BLaER1 treated with 17β-estradiol and CSF1 and Interleukin-3, amounts not matched to agents 10 nM and 100 nM (cell line): ENCODE results near the gene WFIKKN1.

Experiments
- H3K27ac ChIP-seq, 11 experiments: shearing (Covaris generic); formaldehyde crosslinking; 2 replicates each; pipeline ENCODE4 v1.8.1; 2022
- H3K27me3 ChIP-seq, 11 experiments: shearing (Covaris generic); formaldehyde crosslinking; 2 replicates each; pipeline ENCODE4 v1.8.1; 2022
- H3K36me3 ChIP-seq, 11 experiments: shearing (Covaris generic); formaldehyde crosslinking; 2 replicates each; pipeline ENCODE4 v1.8.1; 2022
- H3K4me1 ChIP-seq, 10 experiments: shearing (Covaris generic); formaldehyde crosslinking; 2 replicates each; pipeline ENCODE4 v1.8.1; 2022
- H3K4me2 ChIP-seq, 11 experiments: shearing (Covaris generic); formaldehyde crosslinking; 2 replicates each; pipeline ENCODE4 v1.8.1; 2022
- H3K4me3 ChIP-seq, 10 experiments: shearing (Covaris generic); formaldehyde crosslinking; 2 replicates each; pipeline ENCODE4 v1.8.1; 2022
- H3K9ac ChIP-seq, 11 experiments: shearing (Covaris generic); formaldehyde crosslinking; 2 replicates each; pipeline ENCODE4 v1.8.1; 2022
- H3K9me3 ChIP-seq, 11 experiments: shearing (Covaris generic); formaldehyde crosslinking; replicated peaks in 1 of 11; 2 replicates each; pipeline ENCODE4 v1.8.1; 2022
- H4K20me1 ChIP-seq, 11 experiments: shearing (Covaris generic); formaldehyde crosslinking; 2 replicates each; pipeline ENCODE4 v1.8.1; 2022
- Cebpa-rat ChIP-seq, 11 experiments: shearing (Covaris generic); IDR thresholded peaks; 2 replicates each; pipeline ENCODE4 v1.8.1; 2022

Gene WFIKKN1

DNA sequence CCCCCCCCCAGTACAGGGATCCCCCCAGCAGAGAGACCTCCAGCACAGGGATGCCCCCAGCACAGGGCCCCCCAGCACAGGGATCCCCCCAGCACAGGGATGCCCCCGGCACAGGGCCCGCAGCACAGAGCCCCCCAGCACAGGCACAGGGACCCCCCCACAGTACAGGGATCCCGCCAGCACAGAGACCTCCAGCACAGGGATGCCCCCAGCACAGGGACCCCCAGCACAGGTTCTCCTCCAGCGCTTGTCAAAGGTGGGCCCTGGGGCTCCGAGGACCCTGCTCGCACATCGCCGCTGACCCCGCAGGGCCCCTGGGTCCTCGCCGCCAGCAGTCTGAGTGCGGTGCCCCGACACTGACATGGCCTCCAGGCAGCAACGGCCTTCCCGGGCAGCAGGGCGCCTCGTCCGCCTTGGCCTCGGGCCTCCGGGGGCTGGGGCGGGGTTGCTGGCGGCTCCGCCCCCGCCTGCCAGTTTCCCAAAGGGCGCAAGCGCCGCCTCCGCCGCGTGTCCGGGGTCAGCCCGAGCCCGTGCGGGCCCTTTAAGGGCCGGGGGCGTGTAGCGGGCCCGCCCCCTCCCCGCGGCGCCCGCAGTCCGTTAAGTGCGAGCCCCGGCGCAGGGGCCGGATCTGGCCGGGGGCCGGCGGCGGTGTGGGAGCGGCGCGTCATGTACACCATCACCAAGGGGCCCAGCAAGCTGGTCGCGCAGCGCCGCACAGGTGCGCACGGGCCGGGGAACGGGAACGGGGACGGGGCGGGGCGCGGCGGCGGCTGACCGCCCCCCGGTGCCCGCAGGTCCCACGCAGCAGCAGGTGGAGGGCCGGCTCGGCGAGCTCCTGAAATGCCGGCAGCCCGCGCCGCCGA lies 10.8 kb downstream of the WFIKKN1 start, which contains the start of gene MCRIP2:
Gene MCRIP2 (plus strand): TSS at position 503 of the 863 bp plus-strand sequence. CDS start 164 bp downstream, at position 667.
- H3K36me3 ChIP-seq = peaks cover 0 to 27% (median 12%) of the 10 kb centered on the region in 11 experiments; a peak in 13 of 22 replicates
- peak within 1 kb of the TSS; percentile 76 to 92 (median 87) for H3K9ac ChIP-seq
- H3K27ac ChIP-seq = peak within 1 kb of the TSS; percentile 78 to 91 (median 85)
- no peaks in the 10 kb centered on the region for H3K9me3 ChIP-seq
- no peaks in the 10 kb centered on the region for H3K27me3 ChIP-seq
- no peak for TF ChIP-seq Cebpa-rat (IDR thresholded peaks at IDR 0.05)
- H4K20me1 ChIP-seq = peaks cover 23 to 43% (median 39%) of the 10 kb centered on the region in 11 experiments; a peak in 19 of 22 replicates
- peak within 1 kb of the TSS; percentile 86 to 100 (median 99) for H3K4me2 ChIP-seq
- H3K4me1 ChIP-seq = peaks cover 70 to 86% (median 78%) of the 10 kb centered on the region in 10 experiments
- H3K4me3 ChIP-seq = peak within 1 kb of the TSS; percentile 76 to 95 (median 86)

DNA sequence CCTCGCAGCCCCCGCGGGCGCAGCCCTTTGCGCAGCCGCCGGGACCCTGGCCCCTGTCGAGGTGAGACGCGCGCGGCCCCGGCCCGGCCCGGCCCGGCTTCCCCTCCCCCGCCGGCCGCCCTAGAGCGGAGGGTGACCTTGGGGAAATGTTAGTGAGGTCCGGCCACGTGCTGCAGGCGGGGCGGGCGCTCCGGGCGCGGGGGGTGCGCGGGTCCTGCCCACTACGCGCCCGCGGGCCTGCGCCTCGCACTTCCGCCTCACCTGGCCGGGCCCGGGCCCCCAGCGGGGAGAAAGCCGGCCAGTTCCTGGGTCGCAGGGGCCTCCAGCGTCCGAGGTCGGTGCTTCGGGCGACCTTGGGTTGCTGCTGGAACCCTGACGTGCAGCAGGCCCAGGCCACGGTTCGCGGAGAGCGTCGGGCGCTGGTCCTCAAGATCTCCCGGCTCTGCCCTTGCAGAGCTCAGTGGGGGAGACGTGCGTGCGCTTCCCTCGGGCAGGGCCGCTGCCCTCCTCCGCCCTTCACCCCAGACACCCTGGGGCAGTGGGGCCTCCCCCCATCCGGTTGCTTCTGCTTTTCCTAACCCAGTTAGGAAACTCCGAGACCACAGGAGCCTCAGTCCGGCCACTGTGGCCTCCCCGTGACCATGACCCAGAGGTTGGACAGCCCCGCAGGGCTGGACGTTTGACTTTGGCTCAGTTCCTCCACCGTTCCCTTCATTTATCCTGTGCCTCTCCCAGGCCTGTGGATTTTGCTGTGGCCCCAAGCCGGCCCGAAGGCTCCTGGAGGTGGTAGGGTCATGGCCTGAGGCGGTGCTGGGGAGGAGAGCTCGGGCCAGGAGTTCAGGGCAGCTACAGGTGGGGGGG lies 11.6 kb downstream of the WFIKKN1 start:
- Histone ChIP-seq H3K4me2 (peak overlapping the region; percentile 86 to 100 (median 99)), H3K27ac (peak overlapping the region; percentile 78 to 91 (median 85)), H3K27me3 (no peaks in the 10 kb centered on the region), H3K4me1 (peaks cover 76 to 92% (median 84%) of the 10 kb centered on the region in 10 experiments), H3K36me3 (peaks cover 0 to 35% (median 20%) of the 10 kb centered on the region in 11 experiments; a peak in 15 of 22 replicates), H3K9ac (peak overlapping the region; percentile 76 to 92 (median 87)), H3K4me3 (peak overlapping the region; percentile 76 to 95 (median 86)), H3K9me3 (no peaks in the 10 kb centered on the region), H4K20me1 (peaks cover 26 to 51% (median 48%) of the 10 kb centered on the region in 11 experiments; a peak in 19 of 22 replicates)
- TF ChIP-seq Cebpa-rat (IDR thresholded peaks at IDR 0.05) = no peak

DNA sequence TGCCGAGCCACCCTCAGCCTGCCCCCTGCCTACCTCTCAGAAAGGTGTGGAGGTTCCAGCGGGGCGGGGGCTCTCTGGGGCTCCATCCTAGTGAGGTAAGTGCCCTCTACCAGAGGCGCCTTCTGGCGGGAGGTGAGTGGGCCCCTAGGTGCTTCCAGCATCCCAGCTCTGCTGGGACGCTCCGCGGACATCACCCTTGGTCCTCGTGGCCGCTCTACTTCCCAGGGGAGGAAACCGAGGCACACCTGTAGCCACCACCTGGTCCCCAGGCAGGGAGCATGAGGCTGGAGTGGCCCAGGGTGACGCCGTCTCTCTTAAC lies 12.2 kb downstream of the WFIKKN1 start:
- Histone ChIP-seq H3K27ac (peak overlapping the region; percentile 78 to 91 (median 85); a peak in 21 of 22 replicates), H3K4me2 (peak overlapping the region; percentile 86 to 100 (median 99)), H3K9me3 (no peaks in the 10 kb centered on the region), H3K4me1 (peaks cover 76 to 92% (median 84%) of the 10 kb centered on the region in 10 experiments), H3K36me3 (peaks cover 0 to 37% (median 22%) of the 10 kb centered on the region in 11 experiments; a peak in 15 of 22 replicates), H4K20me1 (peaks cover 26 to 57% (median 52%) of the 10 kb centered on the region in 11 experiments; a peak in 19 of 22 replicates), H3K9ac (peak overlapping the region; percentile 76 to 92 (median 87)), H3K27me3 (no peaks in the 10 kb centered on the region), H3K4me3 (peak overlapping the region; percentile 76 to 95 (median 86))
- TF ChIP-seq Cebpa-rat (IDR thresholded peaks at IDR 0.05) = no peak

- Histone ChIP-seq H3K4me3 (no peak overlapping the region), H4K20me1 (peaks cover 26 to 60% (median 52%) of the 10 kb centered on the region in 11 experiments; a peak in 19 of 22 replicates), H3K9me3 (no peaks in the 10 kb centered on the region), H3K9ac (peak overlapping the region in 1 of 11 experiments; percentile 39; a peak in 1 of 22 replicates), H3K36me3 (peaks cover 0 to 37% (median 22%) of the 10 kb centered on the region in 11 experiments; a peak in 15 of 22 replicates), H3K27me3 (no peaks in the 10 kb centered on the region), H3K27ac (no peak overlapping the region), H3K4me1 (peaks cover 71 to 86% (median 77%) of the 10 kb centered on the region in 10 experiments), H3K4me2 (peak overlapping the region in 7 of 11 experiments; percentile 20 to 99 (median 98); a peak in 9 of 22 replicates)
- TF ChIP-seq Cebpa-rat (IDR thresholded peaks at IDR 0.05) = no peak
Measured at GRCh38 chr16:644556-644955, 13.8 kb downstream of the WFIKKN1 start.

- H3K4me2 ChIP-seq = peak overlapping the region; percentile 86 to 99 (median 95)
- no peaks in the 10 kb centered on the region for H3K27me3 ChIP-seq
- H3K4me1 ChIP-seq = peaks cover 67 to 84% (median 77%) of the 10 kb centered on the region in 10 experiments
- H3K27ac ChIP-seq = peak overlapping the region in 2 of 11 experiments; percentile 17 to 28; a peak in 3 of 22 replicates
- H3K9ac ChIP-seq = peak overlapping the region in 10 of 11 experiments; percentile 15 to 91 (median 53); a peak in 18 of 22 replicates
- H3K4me3 ChIP-seq = no peak overlapping the region
- no peaks in the 10 kb centered on the region for H3K9me3 ChIP-seq
- H4K20me1 ChIP-seq = peaks cover 26 to 61% (median 52%) of the 10 kb centered on the region in 11 experiments; a peak in 19 of 22 replicates
- no peak for TF ChIP-seq Cebpa-rat (IDR thresholded peaks at IDR 0.05)
- peaks cover 0 to 41% (median 22%) of the 10 kb centered on the region in 11 experiments; a peak in 15 of 22 replicates for H3K36me3 ChIP-seq
Measured at GRCh38 chr16:645852-646678, 15.3 kb downstream of the WFIKKN1 start.

GRCh38 chr16:646679-647172 lies 15.9 kb downstream of the WFIKKN1 start:
- peaks cover 0 to 48% (median 27%) of the 10 kb centered on the region in 11 experiments; a peak in 17 of 22 replicates for H3K36me3 ChIP-seq
- H4K20me1 ChIP-seq = peaks cover 26 to 66% (median 52%) of the 10 kb centered on the region in 11 experiments; a peak in 19 of 22 replicates
- no peak for TF ChIP-seq Cebpa-rat (IDR thresholded peaks at IDR 0.05)
- H3K9me3 ChIP-seq = no peaks in the 10 kb centered on the region
- H3K4me2 ChIP-seq = peak overlapping the region; percentile 86 to 99 (median 95); a peak in 21 of 22 replicates
- H3K27ac ChIP-seq = peak overlapping the region in 2 of 11 experiments; percentile 17 to 28; a peak in 1 of 22 replicates
- peaks cover 63 to 84% (median 72%) of the 10 kb centered on the region in 10 experiments for H3K4me1 ChIP-seq
- H3K4me3 ChIP-seq = no peak overlapping the region
- H3K27me3 ChIP-seq = no peaks in the 10 kb centered on the region
- peak overlapping the region in 10 of 11 experiments; percentile 14 to 91 (median 53); a peak in 10 of 22 replicates for H3K9ac ChIP-seq

DNA sequence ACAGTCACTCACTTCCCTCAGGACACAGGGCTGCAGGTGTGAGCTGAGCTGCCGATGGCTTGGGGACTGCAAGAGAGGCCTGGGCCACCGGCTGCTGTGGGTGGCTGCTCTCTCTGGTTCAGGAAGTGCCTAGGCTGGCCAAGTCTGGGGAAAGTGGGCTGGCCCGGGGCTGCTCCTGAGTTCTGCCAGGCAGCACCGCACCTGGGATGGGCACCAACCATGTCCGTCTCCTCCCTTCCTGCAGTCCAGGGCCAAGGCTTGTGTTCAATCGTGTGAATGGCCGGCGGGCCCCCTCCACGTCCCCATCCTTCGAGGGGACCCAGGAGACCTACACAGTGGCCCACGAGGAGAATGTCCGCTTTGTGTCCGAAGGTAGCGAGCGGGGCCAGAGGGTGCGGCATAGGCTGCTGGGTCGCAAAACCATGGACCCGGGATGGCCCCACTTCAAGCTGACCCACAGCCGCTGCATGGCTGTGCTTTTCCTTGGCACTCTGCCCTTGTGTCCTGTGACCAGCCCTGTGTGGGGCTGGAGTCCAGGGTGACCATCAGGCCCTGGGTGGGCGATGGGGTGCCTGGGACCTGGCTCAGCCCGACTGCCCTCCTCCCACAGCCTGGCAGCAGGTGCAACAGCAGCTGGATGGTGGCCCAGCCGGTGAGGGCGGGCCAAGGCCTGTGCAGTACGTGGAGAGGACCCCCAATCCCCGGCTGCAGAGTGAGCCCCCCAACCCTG lies 16.6 kb downstream of the WFIKKN1 start:
- Histone ChIP-seq H3K36me3 (peaks cover 0 to 54% (median 33%) of the 10 kb centered on the region in 11 experiments; a peak in 18 of 22 replicates), H4K20me1 (peaks cover 26 to 71% (median 52%) of the 10 kb centered on the region in 11 experiments; a peak in 19 of 22 replicates), H3K9me3 (no peaks in the 10 kb centered on the region), H3K27me3 (no peaks in the 10 kb centered on the region), H3K4me2 (peak overlapping the region; percentile 86 to 99 (median 95)), H3K27ac (peak overlapping the region in 1 of 11 experiments; percentile 17; a peak in 1 of 22 replicates), H3K4me3 (peak overlapping the region in 1 of 10 experiments; percentile 86; a peak in 2 of 20 replicates), H3K4me1 (peaks cover 61 to 84% (median 72%) of the 10 kb centered on the region in 10 experiments), H3K9ac (peak overlapping the region in 10 of 11 experiments; percentile 17 to 93 (median 74); a peak in 13 of 22 replicates)
- no peak for TF ChIP-seq Cebpa-rat (IDR thresholded peaks at IDR 0.05)
